ENCODE data around the gene PPM1F.

DNA sequence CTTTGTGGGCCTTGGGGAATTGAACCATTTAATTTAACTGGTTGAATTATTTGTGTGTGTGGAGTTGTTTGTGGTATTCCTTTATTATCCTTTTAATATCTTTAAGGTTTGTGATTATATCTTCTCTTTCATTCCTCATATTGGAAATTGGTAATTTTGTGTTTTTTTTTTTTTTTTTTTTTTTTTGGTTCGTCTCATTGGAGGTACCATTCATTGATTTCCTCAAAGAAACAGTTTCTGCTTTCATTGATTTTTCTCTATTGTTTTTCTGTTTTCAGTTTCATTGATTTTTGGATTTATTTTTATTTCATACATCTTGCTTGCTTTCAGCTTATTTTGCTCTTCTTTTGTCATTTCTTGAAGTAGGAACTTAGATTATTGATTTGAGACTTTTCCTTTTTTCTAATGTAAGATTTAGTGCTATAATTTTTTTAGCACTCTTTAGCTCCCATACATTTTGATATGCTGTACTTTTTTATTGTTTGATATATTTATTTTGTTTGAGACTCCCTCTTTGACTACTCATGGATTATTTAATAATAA, 54.2 kb downstream of the PPM1F start:
- TF ChIP-seq, protein P1, sequence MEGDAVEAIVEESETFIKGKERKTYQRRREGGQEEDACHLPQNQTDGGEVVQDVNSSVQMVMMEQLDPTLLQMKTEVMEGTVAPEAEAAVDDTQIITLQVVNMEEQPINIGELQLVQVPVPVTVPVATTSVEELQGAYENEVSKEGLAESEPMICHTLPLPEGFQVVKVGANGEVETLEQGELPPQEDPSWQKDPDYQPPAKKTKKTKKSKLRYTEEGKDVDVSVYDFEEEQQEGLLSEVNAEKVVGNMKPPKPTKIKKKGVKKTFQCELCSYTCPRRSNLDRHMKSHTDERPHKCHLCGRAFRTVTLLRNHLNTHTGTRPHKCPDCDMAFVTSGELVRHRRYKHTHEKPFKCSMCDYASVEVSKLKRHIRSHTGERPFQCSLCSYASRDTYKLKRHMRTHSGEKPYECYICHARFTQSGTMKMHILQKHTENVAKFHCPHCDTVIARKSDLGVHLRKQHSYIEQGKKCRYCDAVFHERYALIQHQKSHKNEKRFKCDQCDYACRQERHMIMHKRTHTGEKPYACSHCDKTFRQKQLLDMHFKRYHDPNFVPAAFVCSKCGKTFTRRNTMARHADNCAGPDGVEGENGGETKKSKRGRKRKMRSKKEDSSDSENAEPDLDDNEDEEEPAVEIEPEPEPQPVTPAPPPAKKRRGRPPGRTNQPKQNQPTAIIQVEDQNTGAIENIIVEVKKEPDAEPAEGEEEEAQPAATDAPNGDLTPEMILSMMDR (optimal IDR thresholded peaks at IDR 0.05 in 1 of 3, IDR thresholded peaks at IDR 0.05 in 1 of 3, conservative IDR thresholded peaks at IDR 0.05 in 1 of 3; ENCODE audit: extremely low read depth in 1 of 3, insufficient read depth in 2 of 3, low read length in 3 of 3), result no peak
- TF ChIP-seq EZH2 (IDR thresholded peaks at IDR 0.05; ENCODE audit: low read length), result no peak

All from keratinocyte (primary cell).